Hepatocyte (in vitro differentiated cells): Measurements from ENCODE around the gene PACSIN2. TPM values are rescaled to one million over a fixed set of nuclear protein-coding genes. Genes with fewer than 3 reads are reported as not detected.

Source experiments
- DNase-seq: peaks from one replicate; pipeline ENCODE4 v3.0.0-alpha.2; 2016; ENCODE audit warnings: low spot score
- H2AFZ ChIP-seq: fragments of 200-600 bp; sonication (generic); 2 replicates; pipeline ENCODE4 v1.6.0; 2016; ENCODE audit warnings: antibody characterized with exemption, mild to moderate bottlenecking
- H3K27ac ChIP-seq: fragments of 200-600 bp; sonication (generic); 2 replicates; pipeline ENCODE4 v1.5.1; 2016; ENCODE audit warnings: mild to moderate bottlenecking
- H3K27me3 ChIP-seq: fragments of 200-600 bp; sonication (generic); 2 replicates; pipeline ENCODE4 v1.6.1; 2016
- H3K36me3 ChIP-seq: fragments of 200-600 bp; sonication (generic); replicated peaks from 2 replicates; pipeline ENCODE4 v1.5.1; 2016; ENCODE audit warnings: low read depth; ENCODE audit not compliant: insufficient read depth
- H3K4me1 ChIP-seq: fragments of 200-600 bp; sonication (generic); 2 replicates; pipeline ENCODE4 v1.5.1; 2016; ENCODE audit warnings: mild to moderate bottlenecking, moderate library complexity; ENCODE audit not compliant: insufficient read depth
- H3K4me2 ChIP-seq: fragments of 200-600 bp; sonication (generic); 2 replicates; pipeline ENCODE4 v1.6.0; 2016
- H3K4me3 ChIP-seq: fragments of 200-600 bp; sonication (generic); 2 replicates; pipeline ENCODE4 v1.5.1; 2016; ENCODE audit warnings: mild to moderate bottlenecking
- H3K79me2 ChIP-seq: fragments of 200-600 bp; sonication (generic); 2 replicates; pipeline ENCODE4 v1.6.0; 2017; ENCODE audit warnings: mild to moderate bottlenecking
- H3K9me2 ChIP-seq: fragments of 200-600 bp; sonication (generic); replicated peaks from 2 replicates; pipeline ENCODE4 v1.6.0; 2017; ENCODE audit warnings: mild to moderate bottlenecking; ENCODE audit not compliant: insufficient read depth
- H3K9me3 ChIP-seq: fragments of 200-600 bp; sonication (generic); 2 replicates; pipeline ENCODE4 v1.5.1; 2016; ENCODE audit warnings: low read depth, mild to moderate bottlenecking
- H4K20me1 ChIP-seq: fragments of 200-600 bp; sonication (generic); 2 replicates; pipeline ENCODE4 v1.6.0; 2016; ENCODE audit warnings: mild to moderate bottlenecking; ENCODE audit not compliant: insufficient read depth, poor library complexity, severe bottlenecking
- EZH2 ChIP-seq: fragments of 200-600 bp; sonication (generic); IDR thresholded peaks from 2 replicates; pipeline ENCODE4 v1.6.1; 2016; ENCODE audit warnings: antibody characterized with exemption, mild to moderate bottlenecking, borderline replicate concordance
- EZH2phosphoT487 ChIP-seq: fragments of 200-600 bp; sonication (generic); IDR thresholded peaks from one replicate; pipeline ENCODE4 v1.6.1; 2018; ENCODE audit warnings: antibody characterized with exemption, mild to moderate bottlenecking, low read depth, moderate library complexity; ENCODE audit not compliant: unreplicated experiment, severe bottlenecking
- WGBS: methylation state at CpG from one replicate; pipeline ENCODE4 v1.1.6; 2016; ENCODE audit warnings: low lambda C conversion rate; ENCODE audit errors: missing lambda C conversion rate; 5-methylcytosine and 5-hydroxymethylcytosine counted together
- polyA plus RNA-seq: library from polyadenylated mRNA; unstranded; fragments of >200 nt; fragmentation: Nextera tagmentation; extraction: Ambion mirVana; gene quantifications from 2 replicates; pipeline ENCODE4 v1.2.1, GENCODE V29; 2016
- total RNA-seq: library from RNA; depleted of rRNA; stranded (reverse); fragments of >200 nt; gene quantifications from 2 replicates; pipeline ENCODE4 v1.2.3, GENCODE V29; 2014
- TF ChIP-seq, protein P1 (sequence below): fragments of 200-600 bp; sonication (generic); IDR thresholded peaks from 2 replicates; pipeline ENCODE4 v1.5.1; 2016; ENCODE audit warnings: antibody characterized with exemption, mild to moderate bottlenecking; ENCODE audit not compliant: poor library complexity

PACSIN2 gene
- total and polyA plus RNA-seq, 2 experiments from 2014 or later = 77.7 to 86.3 TPM

DNA sequence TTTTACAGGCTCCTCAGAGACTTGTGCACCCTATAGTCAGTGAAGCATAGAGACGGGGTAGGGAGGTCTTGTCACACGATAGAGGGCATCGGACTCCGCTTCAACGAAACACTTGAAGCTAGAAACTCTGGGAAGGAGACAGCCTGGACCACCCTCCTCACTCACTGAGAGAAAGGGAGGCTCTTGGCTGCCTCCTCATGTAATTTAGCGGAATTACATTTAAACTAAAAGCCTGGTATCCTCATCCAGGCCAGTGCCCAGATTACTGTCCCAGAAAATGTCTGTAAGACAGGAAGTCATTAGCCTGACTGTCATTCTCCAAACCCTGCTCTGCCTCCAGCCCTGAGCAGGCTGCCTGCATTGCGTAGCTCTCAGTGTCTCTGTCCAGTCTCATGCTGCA lies 38.2 kb upstream of the PACSIN2 start:
- WGBS = 90% methylated on average over 7 of the region's 7 CpGs
- H3K4me2 ChIP-seq = no peak overlapping the region

DNA sequence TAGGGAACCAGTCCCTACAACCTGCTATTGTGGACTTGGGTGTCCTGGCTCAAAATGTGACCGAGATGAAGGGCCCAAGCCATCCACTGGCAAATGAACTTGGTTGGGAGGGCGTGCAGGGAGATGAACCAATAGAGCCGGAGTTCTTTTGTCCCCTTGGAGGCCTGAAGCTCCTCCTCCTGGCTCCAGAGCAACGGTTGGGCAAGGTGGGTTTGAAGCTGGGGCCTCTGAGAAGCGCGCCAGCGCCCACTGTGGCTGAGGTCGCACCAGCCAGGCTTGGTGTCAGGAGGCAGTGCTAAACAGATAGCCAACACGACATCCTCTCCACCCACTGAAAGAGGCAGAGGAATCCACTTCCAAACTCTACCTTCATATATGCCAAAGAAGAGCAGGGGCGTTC lies 36.0 kb upstream of the PACSIN2 start:
- no peak overlapping the region for H2AFZ ChIP-seq

More for the DNA sequence above, 38.2 kb upstream of the PACSIN2 start:
- no peaks in the 10 kb centered on the region for H3K4me1 ChIP-seq
- no peak overlapping the region for H2AFZ ChIP-seq
- H3K27me3 ChIP-seq = no peaks in the 10 kb centered on the region
- no peaks in the 10 kb centered on the region for H3K9me2 ChIP-seq
- no peaks in the 10 kb centered on the region for H3K36me3 ChIP-seq
- TF ChIP-seq, protein P1, sequence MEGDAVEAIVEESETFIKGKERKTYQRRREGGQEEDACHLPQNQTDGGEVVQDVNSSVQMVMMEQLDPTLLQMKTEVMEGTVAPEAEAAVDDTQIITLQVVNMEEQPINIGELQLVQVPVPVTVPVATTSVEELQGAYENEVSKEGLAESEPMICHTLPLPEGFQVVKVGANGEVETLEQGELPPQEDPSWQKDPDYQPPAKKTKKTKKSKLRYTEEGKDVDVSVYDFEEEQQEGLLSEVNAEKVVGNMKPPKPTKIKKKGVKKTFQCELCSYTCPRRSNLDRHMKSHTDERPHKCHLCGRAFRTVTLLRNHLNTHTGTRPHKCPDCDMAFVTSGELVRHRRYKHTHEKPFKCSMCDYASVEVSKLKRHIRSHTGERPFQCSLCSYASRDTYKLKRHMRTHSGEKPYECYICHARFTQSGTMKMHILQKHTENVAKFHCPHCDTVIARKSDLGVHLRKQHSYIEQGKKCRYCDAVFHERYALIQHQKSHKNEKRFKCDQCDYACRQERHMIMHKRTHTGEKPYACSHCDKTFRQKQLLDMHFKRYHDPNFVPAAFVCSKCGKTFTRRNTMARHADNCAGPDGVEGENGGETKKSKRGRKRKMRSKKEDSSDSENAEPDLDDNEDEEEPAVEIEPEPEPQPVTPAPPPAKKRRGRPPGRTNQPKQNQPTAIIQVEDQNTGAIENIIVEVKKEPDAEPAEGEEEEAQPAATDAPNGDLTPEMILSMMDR = peak; percentile 6
- no peak for TF ChIP-seq EZH2phosphoT487
- no peaks in the 10 kb centered on the region for H4K20me1 ChIP-seq
- no peak for DNase-seq
- H3K9me3 ChIP-seq = no peaks in the 10 kb centered on the region
- H3K27ac ChIP-seq = no peak overlapping the region
- no peaks in the 10 kb centered on the region for H3K79me2 ChIP-seq
- H3K4me3 ChIP-seq = no peak overlapping the region

DNA sequence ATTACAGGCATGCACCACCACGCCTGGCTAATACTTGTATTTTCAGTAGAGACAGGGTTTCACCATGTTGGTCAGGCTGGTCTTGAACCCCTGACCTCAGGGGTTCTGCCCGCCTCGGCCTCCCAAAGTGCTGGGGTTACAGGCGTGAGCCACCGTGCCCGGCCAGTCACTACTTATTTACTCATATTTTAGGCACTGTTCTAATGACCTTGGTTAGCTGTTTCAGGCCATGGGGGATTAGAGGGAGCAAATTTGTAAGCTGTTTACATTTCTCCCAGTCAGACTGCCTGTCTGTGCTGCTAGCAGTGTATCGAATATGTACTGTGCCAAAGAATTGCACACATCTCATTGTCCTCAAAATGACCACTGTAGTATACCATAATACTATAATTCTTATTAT lies 32.7 kb upstream of the PACSIN2 start:
- WGBS = 85% methylated on average over 7 of the region's 7 CpGs
- Histone ChIP-seq H3K9me3 (no peaks in the 10 kb centered on the region), H3K27ac (no peak overlapping the region), H3K4me2 (no peak overlapping the region), H3K9me2 (no peaks in the 10 kb centered on the region), H3K4me1 (no peaks in the 10 kb centered on the region), H3K27me3 (no peaks in the 10 kb centered on the region), H3K4me3 (no peak overlapping the region), H2AFZ (no peak overlapping the region), H3K36me3 (no peaks in the 10 kb centered on the region), H4K20me1 (no peaks in the 10 kb centered on the region), H3K79me2 (no peaks in the 10 kb centered on the region)
- TF ChIP-seq EZH2phosphoT487 (no peak), EZH2 (no peak)
- TF ChIP-seq, protein P1 = no peak
- no peak for DNase-seq

More for the DNA sequence above, 36.0 kb upstream of the PACSIN2 start:
- Histone ChIP-seq H3K36me3 (no peaks in the 10 kb centered on the region), H3K27ac (no peak overlapping the region), H3K79me2 (no peaks in the 10 kb centered on the region), H3K9me3 (no peaks in the 10 kb centered on the region), H3K27me3 (no peaks in the 10 kb centered on the region), H3K4me3 (no peak overlapping the region), H3K4me1 (no peaks in the 10 kb centered on the region), H3K9me2 (no peaks in the 10 kb centered on the region), H3K4me2 (no peak overlapping the region), H4K20me1 (no peaks in the 10 kb centered on the region)
- 84% methylated on average over 10 of the region's 10 CpGs for WGBS
- TF ChIP-seq EZH2phosphoT487 = no peak
- no peak for DNase-seq

DNA sequence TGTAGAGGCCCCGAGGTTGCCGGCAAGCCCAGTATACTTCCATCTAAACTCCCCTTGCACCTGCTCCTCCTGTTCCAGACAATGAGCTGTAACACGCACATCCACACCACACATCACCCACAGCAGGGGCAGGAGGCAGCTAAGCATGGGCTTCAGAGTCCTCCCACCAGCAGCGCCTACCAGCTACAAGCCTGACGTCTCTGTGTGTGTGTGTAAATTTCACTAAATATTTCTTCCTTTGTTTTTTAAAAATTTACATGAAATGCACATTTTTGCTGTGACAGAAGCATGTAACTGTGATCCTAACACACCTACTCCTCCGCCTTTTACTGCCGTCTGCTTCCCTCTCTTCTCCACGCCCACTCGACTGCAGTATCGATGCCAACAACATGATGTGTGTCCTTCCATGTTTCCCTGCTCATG lies 29.4 kb upstream of the PACSIN2 start:
- Histone ChIP-seq H3K9me3 (no peaks in the 10 kb centered on the region), H3K4me1 (no peaks in the 10 kb centered on the region), H3K27ac (no peak overlapping the region), H3K9me2 (no peaks in the 10 kb centered on the region), H2AFZ (no peak overlapping the region), H4K20me1 (no peaks in the 10 kb centered on the region), H3K79me2 (no peaks in the 10 kb centered on the region), H3K36me3 (no peaks in the 10 kb centered on the region), H3K27me3 (no peaks in the 10 kb centered on the region), H3K4me2 (no peak overlapping the region), H3K4me3 (no peak overlapping the region)
- TF ChIP-seq, protein P1 = no peak
- TF ChIP-seq EZH2 (no peak), EZH2phosphoT487 (no peak)
- 92% methylated on average over 10 of the region's 10 CpGs for WGBS
- no peak for DNase-seq
